SK-N-MC (cell line): ENCODE results near the gene MOB3A.

Experiments
- EZH2 ChIP-seq: fragments of 200-600 bp; sonication (generic); IDR thresholded peaks from one replicate; pipeline ENCODE4 v1.6.1; 2017; ENCODE audit warnings: antibody characterized with exemption
- POLR2AphosphoS5 ChIP-seq: IDR thresholded peaks from 2 replicates; pipeline ENCODE4 v1.6.1; 2012; ENCODE audit warnings: mild to moderate bottlenecking, low read depth, low read length, borderline replicate concordance

DNA sequence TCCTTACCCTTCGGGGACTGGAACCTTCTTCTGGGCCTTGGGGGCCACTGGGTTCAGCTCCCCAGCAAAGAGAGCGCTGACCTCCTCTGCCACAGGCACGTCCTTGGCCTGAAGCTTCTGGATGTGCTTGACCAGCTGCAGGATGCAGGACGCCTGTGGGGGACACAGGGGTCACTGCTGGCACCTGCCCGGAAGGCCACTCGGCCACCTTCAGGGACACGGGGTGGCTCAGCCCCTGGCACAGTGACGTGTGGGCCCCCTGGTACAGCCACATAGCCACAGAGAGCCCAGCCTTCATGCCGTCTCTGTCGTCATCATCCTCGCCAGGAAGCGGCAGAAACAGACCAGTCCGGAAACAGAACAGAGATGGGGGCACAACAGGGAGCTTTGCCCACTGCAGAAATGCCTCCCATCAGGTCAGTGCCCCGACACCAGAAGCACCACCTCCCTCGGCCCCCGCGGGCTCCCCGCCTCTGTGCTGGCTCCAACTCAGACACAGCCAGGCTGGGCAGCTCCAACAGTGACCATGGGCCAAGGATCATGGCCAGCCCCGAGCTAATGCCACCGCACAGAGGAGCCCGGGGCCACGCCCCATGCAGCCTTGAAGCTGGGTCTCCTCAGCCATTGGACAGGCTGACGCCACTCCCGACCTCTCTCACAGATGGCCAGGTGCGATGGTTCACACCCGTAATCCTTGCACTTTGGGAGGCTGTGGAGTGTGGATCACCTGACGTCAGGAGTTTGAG, 21.3 kb upstream of the MOB3A start:
- no peak for TF ChIP-seq POLR2AphosphoS5
- TF ChIP-seq EZH2 = no peak
